Adrenal gland (tissue), 5 donors: ENCODE data around the gene STYXL2.

Source experiments
- POLR2A ChIP-seq, 2 donors: fragments of 450-650 bp; IDR thresholded peaks; one replicate each; pipeline ENCODE4 v1.6.1; 2017; ENCODE audit warnings: antibody characterized with exemption in 2 of 2, mild to moderate bottlenecking in 2 of 2, moderate library complexity in 1 of 2
- TF ChIP-seq, protein P1 (sequence below), 6 experiments: fragments of 450-650 bp in 4 of 6; fragments of 200-600 bp in 2 of 6; sonication (generic) in 1 of 6; IDR thresholded peaks; 1 replicate in 5 of 6; 2 replicates in 1 of 6; pipeline versions ENCODE4 v1.5.1 to v1.8.0; 2016 to 2021; ENCODE audit warnings: antibody characterized with exemption in 6 of 6, mild to moderate bottlenecking in 2 of 6, moderate library complexity in 1 of 6
- donor health status: DM: no; HTN: no; CAD: no.

DNA sequence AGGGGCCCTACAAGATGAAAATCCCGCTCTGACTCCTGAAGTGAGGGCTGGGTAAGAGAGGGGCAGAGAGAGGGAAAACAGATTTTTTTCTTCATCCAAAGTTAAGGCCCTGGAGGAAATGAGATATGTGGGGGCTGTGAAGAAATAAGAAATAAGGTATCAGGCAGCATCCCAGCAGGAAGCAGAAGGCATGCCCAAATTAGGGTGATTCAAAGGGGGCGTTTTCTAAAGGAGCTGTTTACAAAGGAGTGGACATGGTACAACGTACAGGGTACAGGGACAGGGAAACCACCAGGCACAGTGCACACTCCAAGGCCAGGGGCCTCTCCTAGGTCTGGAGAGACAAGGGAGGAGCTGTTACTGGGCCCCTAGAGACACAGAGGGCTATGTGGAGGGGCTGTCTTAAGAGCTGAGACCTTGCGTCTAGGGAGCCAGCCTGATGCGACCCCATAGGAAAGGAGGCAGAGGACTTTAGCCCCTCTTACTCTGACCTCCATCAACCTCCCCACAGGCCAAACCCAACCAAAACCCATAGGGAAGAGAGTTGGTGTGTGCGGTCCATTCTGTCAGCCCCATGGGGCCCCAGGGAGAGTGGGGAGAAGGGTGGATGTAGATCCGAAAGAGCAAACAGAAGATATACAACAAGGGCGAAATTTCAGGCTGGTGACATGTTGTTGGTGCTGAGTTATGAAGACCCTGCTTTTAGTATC is 38.6 kb downstream of the STYXL2 start:
- no peak for TF ChIP-seq POLR2A (IDR thresholded peaks at IDR 0.05)
- TF ChIP-seq, protein P1, sequence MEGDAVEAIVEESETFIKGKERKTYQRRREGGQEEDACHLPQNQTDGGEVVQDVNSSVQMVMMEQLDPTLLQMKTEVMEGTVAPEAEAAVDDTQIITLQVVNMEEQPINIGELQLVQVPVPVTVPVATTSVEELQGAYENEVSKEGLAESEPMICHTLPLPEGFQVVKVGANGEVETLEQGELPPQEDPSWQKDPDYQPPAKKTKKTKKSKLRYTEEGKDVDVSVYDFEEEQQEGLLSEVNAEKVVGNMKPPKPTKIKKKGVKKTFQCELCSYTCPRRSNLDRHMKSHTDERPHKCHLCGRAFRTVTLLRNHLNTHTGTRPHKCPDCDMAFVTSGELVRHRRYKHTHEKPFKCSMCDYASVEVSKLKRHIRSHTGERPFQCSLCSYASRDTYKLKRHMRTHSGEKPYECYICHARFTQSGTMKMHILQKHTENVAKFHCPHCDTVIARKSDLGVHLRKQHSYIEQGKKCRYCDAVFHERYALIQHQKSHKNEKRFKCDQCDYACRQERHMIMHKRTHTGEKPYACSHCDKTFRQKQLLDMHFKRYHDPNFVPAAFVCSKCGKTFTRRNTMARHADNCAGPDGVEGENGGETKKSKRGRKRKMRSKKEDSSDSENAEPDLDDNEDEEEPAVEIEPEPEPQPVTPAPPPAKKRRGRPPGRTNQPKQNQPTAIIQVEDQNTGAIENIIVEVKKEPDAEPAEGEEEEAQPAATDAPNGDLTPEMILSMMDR (IDR thresholded peaks at IDR 0.05): no peak
